GM18861 (cell line): ENCODE data around the gene HCRTR1.
"Not testable (repeated sequence)": the region's sequence is repeated elsewhere in the genome, so short reads cannot be mapped to it uniquely, and the experiment has no call there.

Source experiments
- ATAC-seq: cut with Tn5 transposase; IDR thresholded peaks from one replicate; pipeline ENCODE4 v1.9.1; 2021; ENCODE audit not compliant: unreplicated experiment

Gene HCRTR1

GRCh38 chr1:31581821-31582810, 35.4 kb upstream of the HCRTR1 start:
- no peak for ATAC-seq

- no peak for ATAC-seq
Observed at GRCh38 chr1:31583082-31583994, 34.2 kb upstream of the HCRTR1 start.

GRCh38 chr1:31583995-31584868, 33.3 kb upstream of the HCRTR1 start:
- ATAC-seq: no peak

- no peak for ATAC-seq
Observed at GRCh38 chr1:31584869-31585735, 32.4 kb upstream of the HCRTR1 start.

- no peak for ATAC-seq
Observed at GRCh38 chr1:31585736-31586365, 31.6 kb upstream of the HCRTR1 start.

- ATAC-seq: no peak
Observed at GRCh38 chr1:31586376-31587327, 30.8 kb upstream of the HCRTR1 start.

GRCh38 chr1:31587328-31587699, 30.2 kb upstream of the HCRTR1 start:
- not testable (repeated sequence) for ATAC-seq

GRCh38 chr1:31587720-31588423, 29.6 kb upstream of the HCRTR1 start:
- ATAC-seq: no peak

GRCh38 chr1:31588751-31589515, 28.6 kb upstream of the HCRTR1 start:
- no peak for ATAC-seq

- ATAC-seq: no peak
Observed at GRCh38 chr1:31591425-31592093, 25.9 kb upstream of the HCRTR1 start.

- ATAC-seq: no peak
Observed at GRCh38 chr1:31592132-31592531, 25.4 kb upstream of the HCRTR1 start.

- no peak for ATAC-seq
Observed at GRCh38 chr1:31593136-31593665, 24.3 kb upstream of the HCRTR1 start.

- ATAC-seq: no peak
Observed at GRCh38 chr1:31593770-31594632, 23.5 kb upstream of the HCRTR1 start.

GRCh38 chr1:31595836-31596736, 21.4 kb upstream of the HCRTR1 start:
- ATAC-seq: no peak
